ENCODE measurements around the gene MRPS12. TPM values are rescaled to one million over a fixed set of nuclear protein-coding genes. Genes with fewer than 3 reads are reported as not detected.

Gene MRPS12
- polyA plus RNA-seq, 3 donors, result 17.2 to 81.5 (median 73.0) TPM

- Histone ChIP-seq H3K27me3 (ENCODE audit: control insufficient read depth in 2 of 2, insufficient read depth in 2 of 2, low read length in 2 of 2) (peaks cover 14 to 27% of the 10 kb centered on the region in 2 donors), H3K36me3 (replicated peaks in 1 of 2; ENCODE audit: control insufficient read depth in 1 of 2, insufficient read depth in 2 of 2, low read length in 2 of 2) (no peaks in the 10 kb centered on the region), H3K79me2 (ENCODE audit: insufficient read depth, low read length) (no peaks in the 10 kb centered on the region), H4K20me1 (ENCODE audit: insufficient read depth, low read length) (no peaks in the 10 kb centered on the region), H3K9ac (ENCODE audit: insufficient read depth, low read length, poor library complexity, severe bottlenecking) (no peak overlapping the region), H3K4me1 (ENCODE audit: control insufficient read depth in 1 of 2, insufficient read depth in 2 of 2, low read length in 2 of 2) (no peaks in the 10 kb centered on the region), H3K4me2 (replicated peaks; ENCODE audit: extremely low read depth, low read length, poor library complexity, severe bottlenecking) (no peak overlapping the region), H2AFZ (ENCODE audit: insufficient read depth, low read depth, low read length, poor library complexity, severe bottlenecking) (no peak overlapping the region), H3K27ac (ENCODE audit: low read depth in 1 of 2, low read length in 2 of 2) (no peak overlapping the region), H3K4me3 (replicated peaks in 1 of 3; ENCODE audit: low read depth in 2 of 3, low read length in 3 of 3) (no peak overlapping the region), H3K9me3 (replicated peaks in 1 of 2; ENCODE audit: control insufficient read depth in 1 of 2, insufficient read depth in 1 of 2, low read length in 2 of 2) (peaks cover 17 to 18% of the 10 kb centered on the region in 2 donors)
- Mint-ChIP-seq H3K4me3 (no peak overlapping the region), H3K27me3 (ENCODE audit: low read depth in 3 of 3) (peaks cover 29 to 39% (median 36%) of the 10 kb centered on the region in 3 donors), H3K9me3 (peaks cover 9 to 28% (median 18%) of the 10 kb centered on the region in 7 donors), H3K27ac (no peak overlapping the region), H3K36me3 (peaks cover 0 to 1% of the 10 kb centered on the region in 2 donors), H3K4me1 (peaks cover 4% of the 10 kb centered on the region)
- intact Hi-C loops (cut with micrococcal nuclease), result no loop called here
- DNase-seq, result no peak
- TF ChIP-seq, protein P1, sequence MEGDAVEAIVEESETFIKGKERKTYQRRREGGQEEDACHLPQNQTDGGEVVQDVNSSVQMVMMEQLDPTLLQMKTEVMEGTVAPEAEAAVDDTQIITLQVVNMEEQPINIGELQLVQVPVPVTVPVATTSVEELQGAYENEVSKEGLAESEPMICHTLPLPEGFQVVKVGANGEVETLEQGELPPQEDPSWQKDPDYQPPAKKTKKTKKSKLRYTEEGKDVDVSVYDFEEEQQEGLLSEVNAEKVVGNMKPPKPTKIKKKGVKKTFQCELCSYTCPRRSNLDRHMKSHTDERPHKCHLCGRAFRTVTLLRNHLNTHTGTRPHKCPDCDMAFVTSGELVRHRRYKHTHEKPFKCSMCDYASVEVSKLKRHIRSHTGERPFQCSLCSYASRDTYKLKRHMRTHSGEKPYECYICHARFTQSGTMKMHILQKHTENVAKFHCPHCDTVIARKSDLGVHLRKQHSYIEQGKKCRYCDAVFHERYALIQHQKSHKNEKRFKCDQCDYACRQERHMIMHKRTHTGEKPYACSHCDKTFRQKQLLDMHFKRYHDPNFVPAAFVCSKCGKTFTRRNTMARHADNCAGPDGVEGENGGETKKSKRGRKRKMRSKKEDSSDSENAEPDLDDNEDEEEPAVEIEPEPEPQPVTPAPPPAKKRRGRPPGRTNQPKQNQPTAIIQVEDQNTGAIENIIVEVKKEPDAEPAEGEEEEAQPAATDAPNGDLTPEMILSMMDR (IDR thresholded peaks at IDR 0.05), result no peak
- WGBS (ENCODE audit: insufficient coverage), result no CpG with 5 or more reads among the region's 3 CpGs
Observed at GRCh38 chr19:38978326-38978689, 47.6 kb downstream of the MRPS12 start.

- no peak overlapping the region for H2AFZ ChIP-seq (ENCODE audit: insufficient read depth, low read depth, low read length, poor library complexity, severe bottlenecking)
- no peak overlapping the region for H3K4me3 ChIP-seq (replicated peaks in 1 of 3; ENCODE audit: low read depth in 2 of 3, low read length in 3 of 3)
- intact Hi-C loops (cut with micrococcal nuclease), result no loop called here
- H3K27ac ChIP-seq (ENCODE audit: low read depth in 1 of 2, low read length in 2 of 2), result no peak overlapping the region
- peaks cover 9 to 28% (median 18%) of the 10 kb centered on the region in 7 donors for H3K9me3 Mint-ChIP-seq
- H3K4me2 ChIP-seq (replicated peaks; ENCODE audit: extremely low read depth, low read length, poor library complexity, severe bottlenecking), result no peak overlapping the region
- H3K27me3 ChIP-seq (ENCODE audit: control insufficient read depth in 2 of 2, insufficient read depth in 2 of 2, low read length in 2 of 2), result peaks cover 11 to 21% of the 10 kb centered on the region in 2 donors
- peaks cover 0 to 1% of the 10 kb centered on the region in 2 donors for H3K36me3 Mint-ChIP-seq
- H3K9me3 ChIP-seq (replicated peaks in 1 of 2; ENCODE audit: control insufficient read depth in 1 of 2, insufficient read depth in 1 of 2, low read length in 2 of 2), result peaks cover 17 to 18% of the 10 kb centered on the region in 2 donors
- peaks cover 4% of the 10 kb centered on the region for H3K4me1 Mint-ChIP-seq
- H3K27ac Mint-ChIP-seq, result no peak overlapping the region
- peaks cover 20 to 31% (median 25%) of the 10 kb centered on the region in 3 donors for H3K27me3 Mint-ChIP-seq (ENCODE audit: low read depth in 3 of 3)
- no peaks in the 10 kb centered on the region for H4K20me1 ChIP-seq (ENCODE audit: insufficient read depth, low read length)
- no peak overlapping the region for H3K4me3 Mint-ChIP-seq
- no peaks in the 10 kb centered on the region for H3K4me1 ChIP-seq (ENCODE audit: control insufficient read depth in 1 of 2, insufficient read depth in 2 of 2, low read length in 2 of 2)
- no peak for DNase-seq
- H3K36me3 ChIP-seq (replicated peaks in 1 of 2; ENCODE audit: control insufficient read depth in 1 of 2, insufficient read depth in 2 of 2, low read length in 2 of 2), result no peaks in the 10 kb centered on the region
- H3K9ac ChIP-seq (ENCODE audit: insufficient read depth, low read length, poor library complexity, severe bottlenecking), result no peak overlapping the region
- TF ChIP-seq, protein P1 (IDR thresholded peaks at IDR 0.05), result no peak
- 90% methylated on average over 2 of the region's 5 CpGs for WGBS (ENCODE audit: insufficient coverage)
- H3K79me2 ChIP-seq (ENCODE audit: insufficient read depth, low read length), result no peaks in the 10 kb centered on the region
Observed at GRCh38 chr19:38979812-38980211, 49.1 kb downstream of the MRPS12 start.
